Suprapubic skin (tissue), 4 donors: ENCODE measurements around the gene PRCD.

Experiments
- EP300 ChIP-seq: sonication (generic); formaldehyde crosslinking; IDR thresholded peaks from one replicate; pipeline ENCODE4 v1.6.1; 2017; ENCODE audit warnings: antibody characterized with exemption
- POLR2A ChIP-seq, 2 donors: fragments of 450-650 bp; IDR thresholded peaks; one replicate each; pipeline ENCODE4 v1.6.1; 2017; ENCODE audit warnings: antibody characterized with exemption in 2 of 2, mild to moderate bottlenecking in 2 of 2, moderate library complexity in 2 of 2
- POLR2AphosphoS5 ChIP-seq, 3 donors: sonication (generic); formaldehyde crosslinking; IDR thresholded peaks; one replicate each; pipeline ENCODE4 v1.6.1; 2017; ENCODE audit warnings: antibody characterized with exemption in 3 of 3
- TF ChIP-seq, protein P1 (sequence below), 2 donors: fragments of 200-600 bp in 1 of 2; fragments of 450-650 bp in 1 of 2; sonication (generic) in 1 of 2; IDR thresholded peaks; one replicate each; pipeline ENCODE4 v1.5.1; 2016 to 2019; ENCODE audit warnings: antibody characterized with exemption in 2 of 2, mild to moderate bottlenecking in 1 of 2, moderate library complexity in 1 of 2

DNA sequence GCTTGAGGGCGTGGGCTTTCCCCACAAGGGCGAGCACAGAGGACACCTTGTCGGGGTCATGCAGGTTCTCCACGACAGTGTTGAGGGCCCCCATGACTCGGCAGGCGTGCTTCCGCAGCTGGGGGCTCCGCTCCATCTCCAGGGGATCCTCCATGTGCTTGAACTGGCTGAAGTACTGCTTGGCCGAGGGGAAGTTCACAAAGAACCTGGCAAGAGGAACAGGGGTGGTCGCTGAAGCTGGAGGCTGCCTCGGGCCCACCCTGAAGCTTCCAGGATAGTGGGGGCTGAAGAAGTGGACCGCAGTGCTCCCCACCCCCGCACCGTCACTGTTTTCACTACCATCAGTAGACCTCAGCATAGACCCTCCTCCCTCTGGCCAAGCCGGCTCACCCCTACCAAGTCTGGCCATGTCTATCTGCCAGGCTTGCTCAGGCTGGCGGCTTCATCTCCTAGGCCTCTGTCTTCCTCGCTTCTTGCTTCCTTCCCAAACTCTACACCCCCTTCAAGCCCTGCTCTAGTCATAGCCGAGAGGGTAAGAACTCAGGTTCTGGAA is 8.3 kb upstream of the PRCD start:
- TF ChIP-seq POLR2A (IDR thresholded peaks at IDR 0.05) = no peak
- TF ChIP-seq, protein P1, sequence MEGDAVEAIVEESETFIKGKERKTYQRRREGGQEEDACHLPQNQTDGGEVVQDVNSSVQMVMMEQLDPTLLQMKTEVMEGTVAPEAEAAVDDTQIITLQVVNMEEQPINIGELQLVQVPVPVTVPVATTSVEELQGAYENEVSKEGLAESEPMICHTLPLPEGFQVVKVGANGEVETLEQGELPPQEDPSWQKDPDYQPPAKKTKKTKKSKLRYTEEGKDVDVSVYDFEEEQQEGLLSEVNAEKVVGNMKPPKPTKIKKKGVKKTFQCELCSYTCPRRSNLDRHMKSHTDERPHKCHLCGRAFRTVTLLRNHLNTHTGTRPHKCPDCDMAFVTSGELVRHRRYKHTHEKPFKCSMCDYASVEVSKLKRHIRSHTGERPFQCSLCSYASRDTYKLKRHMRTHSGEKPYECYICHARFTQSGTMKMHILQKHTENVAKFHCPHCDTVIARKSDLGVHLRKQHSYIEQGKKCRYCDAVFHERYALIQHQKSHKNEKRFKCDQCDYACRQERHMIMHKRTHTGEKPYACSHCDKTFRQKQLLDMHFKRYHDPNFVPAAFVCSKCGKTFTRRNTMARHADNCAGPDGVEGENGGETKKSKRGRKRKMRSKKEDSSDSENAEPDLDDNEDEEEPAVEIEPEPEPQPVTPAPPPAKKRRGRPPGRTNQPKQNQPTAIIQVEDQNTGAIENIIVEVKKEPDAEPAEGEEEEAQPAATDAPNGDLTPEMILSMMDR (IDR thresholded peaks at IDR 0.05) = no peak
- TF ChIP-seq POLR2AphosphoS5 (IDR thresholded peaks at IDR 0.05) = no peak
- TF ChIP-seq EP300 = no peak
